GM18498 (cell line): Measurements from ENCODE around the gene NDUFV3.
"Not testable (repeated sequence)": the region's sequence is repeated elsewhere in the genome, so short reads cannot be mapped to it uniquely, and the experiment has no call there.

Source experiments
- ATAC-seq: cut with Tn5 transposase; IDR thresholded peaks from one replicate; pipeline ENCODE4 v1.9.1; 2021; ENCODE audit warnings: mild to moderate bottlenecking, moderate library complexity; ENCODE audit not compliant: unreplicated experiment

Gene NDUFV3

GRCh38 chr21:42933137-42933970 lies 40.2 kb downstream of the NDUFV3 start:
- not testable (repeated sequence) for ATAC-seq

DNA sequence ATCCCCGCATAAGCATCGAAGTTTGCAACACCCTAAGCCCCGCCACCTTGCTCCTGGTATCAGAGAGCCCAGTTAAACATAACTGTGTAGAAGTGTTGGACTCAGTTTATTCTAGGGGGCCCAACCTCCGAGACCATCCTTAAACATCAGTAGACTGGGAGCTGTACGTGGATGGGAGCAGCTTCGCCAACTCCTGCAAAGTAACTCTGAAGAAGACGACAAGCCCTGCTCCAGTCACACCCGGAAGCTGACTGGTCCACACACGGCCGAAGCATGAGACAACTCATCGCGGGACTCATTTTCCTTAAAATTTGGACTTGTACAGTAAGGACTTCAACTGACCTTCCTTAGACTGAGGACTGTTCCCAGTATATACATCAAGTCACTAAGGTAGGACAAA lies 40.9 kb downstream of the NDUFV3 start:
- not testable (repeated sequence) for ATAC-seq

DNA sequence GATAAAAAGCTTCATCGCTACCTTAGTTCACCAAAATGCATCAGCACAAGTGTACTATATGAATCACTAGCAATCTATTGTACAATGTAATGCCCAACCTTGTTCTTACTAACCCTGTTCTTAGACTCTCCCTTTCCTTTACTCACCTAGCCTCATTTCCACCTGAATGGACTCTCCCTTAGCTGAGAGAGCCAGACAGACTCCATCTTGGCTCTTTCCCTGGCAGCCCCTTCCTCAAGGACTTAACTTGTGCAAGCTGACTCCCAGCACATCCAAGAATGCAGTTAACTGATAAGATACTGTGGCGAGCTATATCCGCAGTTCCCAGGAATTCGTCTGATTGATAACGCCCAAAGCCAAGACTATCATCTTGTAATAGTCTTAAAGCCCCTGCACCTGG lies 43.3 kb downstream of the NDUFV3 start:
- not testable (repeated sequence) for ATAC-seq

DNA sequence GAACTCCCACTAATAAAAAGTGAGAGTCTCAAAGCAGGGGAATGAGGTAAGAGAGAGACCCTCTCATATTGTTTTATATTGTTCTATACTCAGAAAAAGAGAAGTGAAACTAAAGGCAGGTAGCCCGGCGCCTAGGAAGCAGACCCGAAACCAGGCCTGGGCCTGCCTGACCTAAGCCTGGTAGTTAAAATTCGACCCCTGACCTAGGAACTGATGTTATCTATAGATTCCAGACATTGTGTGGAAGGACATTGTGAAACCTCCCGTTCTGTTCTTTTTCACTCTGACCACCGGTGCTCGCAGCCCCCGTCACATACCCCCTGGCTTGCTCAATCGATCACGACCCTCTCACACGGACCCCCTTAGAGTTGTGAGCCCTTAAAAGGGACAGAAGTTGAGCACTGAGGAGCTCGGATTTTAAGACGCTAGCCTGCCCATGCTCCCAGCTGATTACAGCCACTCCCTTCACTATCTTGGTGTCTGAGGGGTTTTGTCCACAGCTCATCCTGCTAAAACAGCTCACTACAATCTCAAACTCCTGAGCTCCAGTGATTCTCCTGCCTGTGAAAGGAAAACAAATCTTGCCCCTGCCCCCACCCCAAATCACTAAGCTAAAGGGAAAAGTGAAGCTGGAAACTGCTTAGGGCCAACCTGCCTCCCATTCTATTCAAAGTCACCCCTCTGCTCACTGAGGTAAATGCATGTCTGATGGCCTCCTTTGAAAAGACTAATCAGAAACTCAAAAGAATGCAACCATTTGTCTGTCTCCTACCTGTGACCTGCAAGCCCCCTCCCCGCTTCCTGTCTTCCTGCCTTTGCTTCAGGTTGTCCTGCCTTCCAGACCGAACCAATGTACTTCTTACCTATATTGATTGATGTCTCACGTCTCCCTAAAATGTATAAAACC lies 44.2 kb downstream of the NDUFV3 start:
- ATAC-seq = not testable (repeated sequence)

DNA sequence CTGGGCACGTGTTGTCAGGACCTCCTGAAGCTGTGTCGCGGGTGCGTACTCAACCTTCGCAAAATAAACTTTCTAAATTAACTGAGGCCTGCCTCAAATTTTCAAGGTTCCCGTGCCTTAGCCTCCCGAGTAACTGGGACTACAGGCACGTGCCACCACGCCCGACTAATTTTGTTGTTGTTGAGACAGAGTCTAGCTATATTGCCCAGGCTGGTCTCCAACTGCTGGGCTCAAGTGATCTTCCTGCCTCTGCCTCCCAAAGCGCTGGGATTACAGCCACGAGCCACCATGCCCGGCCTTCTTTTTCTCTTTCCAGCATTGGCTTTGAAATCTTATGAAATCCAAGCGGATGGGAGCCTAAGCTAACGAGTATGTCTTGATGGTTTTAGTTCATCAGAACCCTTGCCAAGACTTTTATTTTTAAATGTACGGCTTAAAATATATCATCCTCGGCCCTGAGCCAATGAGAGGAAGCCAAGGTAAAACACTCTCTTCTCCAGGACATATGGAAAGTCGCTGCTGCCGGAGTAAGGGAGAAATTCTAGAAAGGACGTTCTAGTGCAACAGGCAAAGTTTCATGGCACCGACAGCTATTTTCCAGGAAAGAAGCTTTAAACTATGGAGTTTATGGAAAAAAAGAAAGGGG lies 45.0 kb downstream of the NDUFV3 start:
- ATAC-seq = no peak

DNA sequence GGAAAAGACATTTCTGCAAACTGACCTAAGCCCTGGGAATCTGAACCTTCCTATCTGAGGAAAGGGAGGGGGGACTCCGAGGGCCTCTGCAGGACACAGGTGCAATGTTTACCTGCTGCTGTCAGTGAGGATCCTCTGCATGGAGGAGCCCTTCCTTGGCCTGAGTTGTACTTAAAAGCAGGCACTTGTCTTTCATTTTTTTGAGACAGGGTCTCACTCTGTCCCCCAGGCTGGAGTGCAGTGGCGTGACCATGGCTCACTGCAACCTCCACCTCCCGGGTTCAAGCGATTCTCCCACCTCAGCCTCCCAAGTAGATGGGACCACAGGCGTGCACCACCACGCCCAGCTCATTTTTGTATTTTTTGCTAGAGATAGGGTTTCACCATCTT lies 45.5 kb downstream of the NDUFV3 start:
- ATAC-seq = not testable (repeated sequence)

DNA sequence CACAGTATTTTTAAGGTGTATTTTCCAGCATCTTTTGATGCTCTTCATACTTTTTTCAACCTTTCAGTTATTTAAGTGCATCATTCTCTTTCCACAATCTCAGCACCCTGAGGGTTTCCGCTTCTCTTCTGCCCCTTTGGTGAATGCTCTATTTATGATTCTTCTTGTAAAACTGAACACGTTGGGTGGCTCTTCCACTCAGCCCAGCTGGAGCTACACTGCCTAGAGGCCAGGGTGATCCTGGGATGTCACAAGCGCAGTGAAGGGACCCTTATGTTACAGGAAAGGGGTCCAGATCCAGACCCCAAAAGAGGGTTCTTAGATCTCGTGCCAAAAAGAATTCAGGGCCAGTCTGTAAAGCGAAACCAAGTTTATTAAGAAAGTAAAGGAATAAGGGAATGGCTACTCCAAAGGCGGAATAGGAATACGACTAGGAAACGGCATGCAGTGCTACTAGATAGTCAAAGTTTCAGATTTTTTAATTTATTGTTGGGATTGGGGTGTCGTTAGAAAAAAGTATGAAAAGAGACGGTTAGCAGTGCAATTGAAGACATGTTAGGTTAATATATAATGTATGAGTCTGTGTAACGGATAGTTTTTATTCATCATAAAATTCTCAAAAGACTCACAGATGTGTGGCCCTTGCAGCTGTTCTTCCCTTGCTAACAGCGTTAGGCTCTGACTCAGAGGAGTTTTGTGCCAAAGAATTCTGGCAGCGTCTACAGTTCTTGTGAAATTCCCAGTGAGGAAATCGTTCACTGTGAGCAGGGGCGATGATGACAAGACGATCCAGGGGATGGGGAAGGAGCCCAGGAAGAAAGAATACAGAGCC lies 46.7 kb downstream of the NDUFV3 start:
- no peak for ATAC-seq

GRCh38 chr21:42941696-42942085 lies 48.6 kb downstream of the NDUFV3 start:
- no peak for ATAC-seq

- no peak for ATAC-seq
These were observed 49.1 kb downstream of the NDUFV3 start for GRCh38 chr21:42942244-42942643.

GRCh38 chr21:42949094-42949755 lies 56.1 kb downstream of the NDUFV3 start:
- ATAC-seq = not testable (repeated sequence)

GRCh38 chr21:42951193-42951592 lies 58.1 kb downstream of the NDUFV3 start:
- ATAC-seq = not testable (repeated sequence)

DNA sequence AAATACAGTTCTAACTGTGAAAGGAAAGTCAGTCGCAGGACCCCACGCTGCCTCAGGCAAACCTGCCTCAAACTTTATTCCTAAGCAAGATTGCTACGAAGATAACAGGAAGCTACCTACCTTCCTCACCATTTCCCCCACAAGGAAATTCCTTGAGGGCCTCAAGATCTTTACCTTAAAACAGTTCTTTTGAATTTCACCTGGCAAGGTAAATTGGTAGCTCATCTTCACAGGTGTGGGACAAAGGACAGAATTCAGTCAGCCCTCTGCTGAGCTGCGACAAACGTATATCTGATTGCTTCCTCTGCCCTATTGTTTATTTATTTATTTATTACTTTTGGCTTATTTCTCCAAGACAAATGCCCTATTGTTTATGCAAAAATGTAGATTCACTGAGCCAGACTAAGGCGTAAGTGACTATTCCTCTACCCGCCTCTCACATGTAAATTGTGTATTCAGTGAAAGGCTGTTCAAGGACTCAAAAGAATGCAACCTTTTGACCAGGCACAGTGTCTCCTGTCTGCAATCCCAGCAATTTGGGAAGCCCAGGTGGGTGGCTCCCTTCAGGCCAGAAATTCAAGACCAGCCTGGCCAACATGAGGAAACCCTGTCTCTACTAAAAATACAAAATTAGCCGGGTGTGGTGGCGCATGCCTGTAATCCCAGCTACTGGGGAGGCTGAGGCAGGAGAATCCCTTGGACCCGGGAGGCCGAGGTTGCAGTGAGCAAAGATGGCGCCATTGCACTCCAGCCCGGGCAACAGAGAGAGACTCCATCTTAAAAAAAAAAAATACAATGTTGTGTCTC lies 63.9 kb downstream of the NDUFV3 start:
- peak; percentile 95 for ATAC-seq

DNA sequence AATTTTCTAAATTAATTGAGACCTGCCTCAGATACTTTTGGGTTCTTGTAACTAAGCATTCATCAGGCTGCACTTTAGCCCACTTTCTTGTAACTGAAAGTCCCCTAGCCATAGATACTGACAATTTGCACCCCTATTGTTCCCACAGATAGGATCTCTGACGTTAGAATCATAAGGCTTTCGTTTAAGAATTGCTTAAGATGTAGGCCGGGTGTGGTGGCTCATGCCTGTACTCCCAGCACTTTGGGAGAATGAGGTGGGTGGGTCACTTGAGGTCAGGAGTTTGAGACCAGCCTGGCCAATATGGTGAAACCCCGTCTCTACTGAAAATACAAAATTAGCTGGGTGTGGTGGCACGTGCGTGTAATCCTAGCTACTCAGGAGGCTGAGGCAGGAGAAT lies 65.0 kb downstream of the NDUFV3 start:
- ATAC-seq = not testable (repeated sequence)

GRCh38 chr21:42959728-42960127 lies 66.6 kb downstream of the NDUFV3 start:
- no peak for ATAC-seq

- no peak for ATAC-seq
These were observed 69.4 kb downstream of the NDUFV3 start for GRCh38 chr21:42962380-42963007.
